ENCODE data around the gene PXK.

DNA sequence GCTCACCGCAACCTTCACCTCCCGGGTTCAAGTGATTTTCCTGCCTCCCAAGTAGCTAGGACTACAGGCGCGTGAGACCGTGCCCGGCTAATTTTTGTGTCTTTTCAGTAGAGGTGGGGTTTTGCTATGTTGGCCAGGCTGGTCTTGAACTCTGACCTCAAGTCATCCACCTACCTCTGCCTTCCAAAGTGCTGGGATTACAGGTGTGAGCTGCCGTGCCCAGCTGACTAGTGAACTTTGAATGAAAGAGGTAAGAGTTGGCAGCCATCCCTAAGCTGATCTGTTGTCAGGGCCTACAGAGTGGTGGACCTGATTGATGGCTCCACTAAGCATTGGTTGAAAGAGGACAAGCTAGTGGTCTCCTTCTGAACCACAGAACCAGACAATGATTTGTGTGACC lies 15.3 kb downstream of the PXK start:
- TF ChIP-seq, protein P1, sequence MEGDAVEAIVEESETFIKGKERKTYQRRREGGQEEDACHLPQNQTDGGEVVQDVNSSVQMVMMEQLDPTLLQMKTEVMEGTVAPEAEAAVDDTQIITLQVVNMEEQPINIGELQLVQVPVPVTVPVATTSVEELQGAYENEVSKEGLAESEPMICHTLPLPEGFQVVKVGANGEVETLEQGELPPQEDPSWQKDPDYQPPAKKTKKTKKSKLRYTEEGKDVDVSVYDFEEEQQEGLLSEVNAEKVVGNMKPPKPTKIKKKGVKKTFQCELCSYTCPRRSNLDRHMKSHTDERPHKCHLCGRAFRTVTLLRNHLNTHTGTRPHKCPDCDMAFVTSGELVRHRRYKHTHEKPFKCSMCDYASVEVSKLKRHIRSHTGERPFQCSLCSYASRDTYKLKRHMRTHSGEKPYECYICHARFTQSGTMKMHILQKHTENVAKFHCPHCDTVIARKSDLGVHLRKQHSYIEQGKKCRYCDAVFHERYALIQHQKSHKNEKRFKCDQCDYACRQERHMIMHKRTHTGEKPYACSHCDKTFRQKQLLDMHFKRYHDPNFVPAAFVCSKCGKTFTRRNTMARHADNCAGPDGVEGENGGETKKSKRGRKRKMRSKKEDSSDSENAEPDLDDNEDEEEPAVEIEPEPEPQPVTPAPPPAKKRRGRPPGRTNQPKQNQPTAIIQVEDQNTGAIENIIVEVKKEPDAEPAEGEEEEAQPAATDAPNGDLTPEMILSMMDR (optimal IDR thresholded peaks at IDR 0.05 in 1 of 3, IDR thresholded peaks at IDR 0.05 in 1 of 3, conservative IDR thresholded peaks at IDR 0.05 in 1 of 3; ENCODE audit: extremely low read depth in 1 of 3, insufficient read depth in 2 of 3, low read length in 3 of 3): no peak
- TF ChIP-seq EZH2 (IDR thresholded peaks at IDR 0.05; ENCODE audit: low read length): no peak

All from keratinocyte (primary cell).